TTC549 (cell line): Measurements from ENCODE around the gene ZNF385A.

ENCODE experiments used
- FAIRE-seq: peaks from 2 replicates; lab custom pipeline; 2012; peaks lifted over from hg19 to GRCh38; lab: Jason Lieb, UNC

The ZNF385A gene

GRCh38 chr12:54373649-54374561 is 10.6 kb downstream of the ZNF385A start:
- FAIRE-seq, result no peak

- no peak for FAIRE-seq
Observed at GRCh38 chr12:54372113-54372806, 12.3 kb downstream of the ZNF385A start.

GRCh38 chr12:54371328-54372112 is 13.0 kb downstream of the ZNF385A start:
- FAIRE-seq, result no peak

- no peak for FAIRE-seq
Observed at GRCh38 chr12:54370171-54370730, 14.3 kb downstream of the ZNF385A start.

GRCh38 chr12:54369597-54370131 is 14.9 kb downstream of the ZNF385A start:
- no peak for FAIRE-seq

GRCh38 chr12:54368709-54369596 is 15.6 kb downstream of the ZNF385A start:
- FAIRE-seq, result no peak

GRCh38 chr12:54368025-54368708 is 16.4 kb downstream of the ZNF385A start:
- no peak for FAIRE-seq

GRCh38 chr12:54364413-54364812 is 20.1 kb downstream of the ZNF385A start, which contains the start of gene GPR84:
TSS of gene GPR84 (minus strand) at chr12:54364486. CDS start at chr12:54363851, 635 bp downstream.
- no peak for FAIRE-seq

GRCh38 chr12:54363618-54364017 is 20.9 kb downstream of the ZNF385A start:
- FAIRE-seq, result no peak

- FAIRE-seq, result no peak
Observed at GRCh38 chr12:54363047-54363446, 21.5 kb downstream of the ZNF385A start.

- FAIRE-seq, result peak; percentile 17
Observed at GRCh38 chr12:54360717-54361456, 23.6 kb downstream of the ZNF385A start.

- FAIRE-seq, result no peak
Observed at GRCh38 chr12:54359762-54360351, 24.7 kb downstream of the ZNF385A start.

GRCh38 chr12:54358945-54359761 is 25.4 kb downstream of the ZNF385A start:
- peak; percentile 91 for FAIRE-seq

GRCh38 chr12:54358191-54358944 is 26.2 kb downstream of the ZNF385A start:
- no peak for FAIRE-seq

- no peak for FAIRE-seq
Observed at GRCh38 chr12:54357506-54358190, 26.9 kb downstream of the ZNF385A start.

GRCh38 chr12:54356951-54357356 is 27.6 kb downstream of the ZNF385A start:
- peak; percentile 70 for FAIRE-seq

GRCh38 chr12:54356228-54356627 is 28.3 kb downstream of the ZNF385A start:
- no peak for FAIRE-seq
